ENCODE measurements around the gene NR6A1.

Gene NR6A1

GRCh38 chr9:124512806-124513204, 258.3 kb downstream of the NR6A1 start:
- no peak for DNase-seq

GRCh38 chr9:124511891-124512805, 259.0 kb downstream of the NR6A1 start:
- DNase-seq: no peak

DNA sequence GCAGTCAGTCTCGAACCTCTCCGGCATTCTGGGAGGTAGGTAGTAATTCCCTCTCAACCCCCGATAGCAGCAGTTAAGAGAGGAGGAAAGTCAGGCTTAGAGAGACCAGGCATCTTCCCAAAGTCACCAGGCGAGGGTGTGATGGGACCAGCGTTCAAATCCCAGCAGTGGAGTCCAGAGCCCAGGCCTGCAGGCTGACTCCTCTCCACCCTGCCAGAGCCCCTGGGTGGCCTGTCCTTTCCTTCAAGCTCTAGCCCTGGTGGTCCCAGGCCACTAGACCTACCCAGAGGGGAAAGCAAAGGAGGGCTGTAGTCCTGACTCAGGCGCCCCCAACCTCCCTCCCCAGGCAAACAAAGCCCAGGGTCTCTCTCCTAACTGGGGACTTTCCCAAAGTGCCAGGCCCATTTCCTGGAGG, 259.7 kb downstream of the NR6A1 start:
- DNase-seq: no peak

- DNase-seq: no peak
Observed at GRCh38 chr9:124510650-124511425, 260.3 kb downstream of the NR6A1 start.

DNA sequence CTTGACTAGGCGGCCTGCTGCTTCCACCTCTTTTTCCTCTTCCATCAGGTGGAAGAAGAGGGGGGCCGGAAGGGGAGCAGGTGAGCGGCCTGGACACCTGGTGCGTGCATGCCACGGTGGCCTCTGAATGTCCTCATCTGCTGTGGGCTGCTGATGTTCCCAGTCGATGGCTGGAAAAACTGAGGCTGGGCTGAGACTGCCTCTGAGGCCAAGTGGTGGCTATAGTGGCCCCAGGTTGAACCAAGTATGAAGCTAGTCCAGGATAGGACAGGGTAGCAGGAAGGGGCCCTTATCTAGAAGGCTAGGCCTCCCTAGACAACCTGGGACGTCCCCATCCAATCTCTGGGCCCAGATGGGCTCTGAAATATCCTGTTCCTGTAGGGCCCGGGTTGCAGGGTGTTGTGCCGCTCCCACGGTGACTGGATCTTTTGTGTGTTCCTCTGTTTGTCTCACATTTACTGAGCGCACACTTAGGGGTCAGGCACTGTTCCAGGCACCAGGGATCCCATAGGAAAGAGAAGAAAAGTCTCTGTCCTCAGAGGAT, 263.2 kb downstream of the NR6A1 start:
- no peak for DNase-seq

DNA sequence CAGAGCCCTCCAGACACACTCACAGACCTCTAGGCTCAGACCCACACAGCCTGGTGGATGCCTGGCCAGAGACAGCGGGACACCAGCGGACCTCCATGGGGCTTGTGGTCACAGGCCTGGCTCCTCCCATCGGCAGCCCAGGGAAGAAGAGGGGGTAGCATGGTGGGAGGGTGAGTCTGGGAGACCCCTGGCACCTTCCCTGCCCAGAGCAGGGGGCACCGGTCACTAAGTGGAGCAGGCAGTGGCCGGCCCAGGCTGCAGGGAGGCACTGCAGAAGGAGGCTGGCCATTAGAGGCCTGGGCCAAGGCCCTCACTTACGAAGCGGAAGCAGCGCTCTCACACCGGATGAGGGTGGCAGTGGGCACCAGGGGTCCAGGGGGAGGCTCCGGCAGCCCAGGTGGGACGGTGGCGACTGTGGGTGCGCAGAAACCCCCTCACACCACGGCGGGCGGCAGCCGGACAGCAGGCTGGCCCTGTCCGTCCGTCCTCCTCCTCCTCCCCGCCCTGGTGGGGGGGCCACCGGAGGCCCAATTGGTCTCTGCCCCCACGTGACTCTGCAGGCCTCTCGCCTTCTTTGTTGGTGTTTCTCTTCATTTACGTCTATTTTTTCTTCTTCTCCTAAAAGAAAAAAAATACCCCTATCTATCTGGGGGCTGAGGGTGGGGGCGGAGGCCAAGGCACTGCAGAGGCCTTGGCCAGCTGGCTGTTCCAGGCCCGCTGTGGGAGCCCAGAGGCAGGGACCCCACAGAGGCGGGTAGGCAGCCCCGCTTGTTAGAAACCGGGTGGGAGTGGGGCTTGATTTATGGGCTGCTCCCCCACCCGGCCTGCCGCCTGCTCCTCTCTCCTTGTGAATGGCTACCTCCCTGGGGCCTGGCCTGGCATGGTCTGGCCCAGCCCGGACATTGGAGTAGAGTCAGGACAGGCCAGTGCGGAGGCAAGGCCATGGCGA, 263.9 kb downstream of the NR6A1 start, which contains the start of gene NR5A1:
TSS of gene NR5A1 (minus strand) at position 469 of the 949 bp plus-strand sequence. CDS start 4,004 bp downstream, outside the sequence.
- DNase-seq: no peak

DNA sequence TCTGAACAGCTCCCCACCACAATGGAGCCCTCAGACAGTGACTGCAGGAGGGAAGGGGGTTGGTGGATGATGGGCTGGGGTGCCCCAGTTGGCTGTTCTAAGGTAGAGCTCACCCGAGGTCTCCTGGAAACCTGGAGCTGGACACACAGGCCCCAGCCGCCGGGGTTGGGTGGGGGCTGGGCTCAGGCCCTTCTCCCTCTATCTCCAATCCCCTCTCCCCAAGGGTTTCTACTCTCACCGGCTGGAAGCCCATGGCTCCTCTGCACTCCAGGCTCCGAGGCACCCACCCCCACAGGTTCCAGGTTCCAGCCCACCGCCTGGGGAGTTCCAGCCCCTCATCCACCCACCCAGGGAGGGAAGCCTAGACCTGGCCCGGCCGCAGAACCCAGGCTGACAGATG, 264.7 kb downstream of the NR6A1 start:
- no peak for DNase-seq

DNA sequence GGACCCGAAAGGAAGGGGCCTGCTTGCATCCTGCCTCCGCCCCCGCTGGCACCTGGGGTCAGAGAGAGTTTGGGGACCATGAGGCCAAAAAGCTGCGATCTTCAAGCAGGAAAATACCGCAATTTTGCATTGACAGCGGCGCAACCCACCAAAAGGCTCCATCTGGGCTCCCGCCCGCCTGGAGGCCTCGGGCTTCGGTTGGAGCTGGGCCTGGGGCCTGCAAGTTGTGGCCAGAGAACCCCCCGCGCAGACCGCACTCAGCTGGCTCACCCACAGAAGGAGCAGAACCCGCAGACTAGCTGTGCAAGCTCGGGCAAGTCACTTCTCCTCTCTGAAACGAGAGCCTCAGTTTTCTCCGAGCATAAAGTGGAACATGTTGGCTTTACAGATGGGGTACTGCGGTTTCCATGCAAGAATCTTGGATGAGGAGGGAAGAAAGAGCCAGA, 265.2 kb downstream of the NR6A1 start:
- DNase-seq: no peak

DNA sequence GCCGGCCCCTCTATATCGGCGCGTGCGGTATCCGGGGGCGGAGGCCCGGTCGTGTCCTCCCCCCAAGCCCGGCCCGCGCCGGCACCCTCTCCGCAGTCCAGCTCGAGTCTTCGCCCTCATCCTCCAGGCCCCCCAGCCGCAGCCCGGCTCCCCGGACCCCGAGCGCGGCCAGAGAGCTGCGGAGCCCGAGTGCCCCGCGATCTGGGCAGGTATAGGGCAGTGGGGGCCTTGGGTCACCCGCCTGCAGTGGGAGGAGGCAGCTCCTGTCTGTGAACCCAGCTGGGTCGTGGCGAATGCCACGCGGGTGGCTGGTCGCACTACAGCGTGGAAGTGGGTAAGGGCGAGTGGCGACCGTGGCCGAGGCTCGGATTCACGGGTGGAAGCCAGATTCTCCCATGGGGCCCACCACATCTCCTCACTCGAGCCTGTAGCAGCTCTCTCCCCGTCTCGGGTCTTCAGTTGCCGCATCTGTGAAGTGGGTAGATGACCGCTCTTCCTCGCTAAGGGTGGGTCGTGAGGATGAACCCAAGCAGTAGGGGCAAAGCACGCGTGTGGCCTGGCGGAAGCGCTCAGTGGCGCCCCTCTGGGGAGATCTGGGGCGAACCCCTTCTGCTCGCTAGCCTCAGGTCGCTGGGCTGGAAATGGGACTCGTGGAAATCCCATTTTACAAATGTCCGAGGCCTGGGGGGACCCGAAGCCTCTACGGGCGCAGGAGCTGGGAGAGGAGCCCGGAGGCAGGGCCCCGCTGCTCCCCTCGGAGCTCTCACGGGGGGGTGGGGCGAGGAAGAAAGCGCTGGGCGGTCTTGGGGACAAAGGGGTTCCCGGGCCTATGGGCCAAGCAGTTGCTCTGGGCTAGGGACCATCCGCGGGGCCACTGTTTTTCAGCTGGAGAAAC, 265.9 kb downstream of the NR6A1 start:
- no peak for DNase-seq

DNA sequence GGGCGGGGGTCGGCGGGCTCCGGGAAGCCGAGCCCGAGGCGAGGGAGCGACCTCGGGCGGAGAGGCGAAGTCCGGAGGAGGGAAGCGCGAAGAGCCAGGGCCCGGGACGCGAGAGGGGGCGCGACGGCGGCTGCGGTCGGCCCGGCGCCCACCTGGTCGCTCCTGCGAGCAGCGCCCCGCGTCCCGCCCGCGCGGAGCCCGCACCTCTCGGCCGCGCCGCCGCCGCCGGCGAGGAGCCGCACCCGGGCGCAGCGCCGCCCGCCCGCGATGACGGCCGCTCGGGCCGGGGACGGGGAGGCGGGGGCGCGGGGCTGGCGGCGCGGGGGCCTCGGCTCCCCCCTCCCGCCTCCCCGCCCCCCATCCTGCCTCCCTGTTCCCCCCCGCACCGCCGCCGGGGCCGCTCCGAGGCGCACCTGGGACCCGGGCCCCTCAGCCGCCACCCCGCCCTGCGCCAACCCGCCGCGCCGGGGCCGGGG, 266.5 kb downstream of the NR6A1 start:
- no peak for DNase-seq

GRCh38 chr9:124503713-124504529, 267.2 kb downstream of the NR6A1 start:
- DNase-seq: no peak

GRCh38 chr9:124502711-124503702, 268.1 kb downstream of the NR6A1 start:
- DNase-seq: no peak

DNA sequence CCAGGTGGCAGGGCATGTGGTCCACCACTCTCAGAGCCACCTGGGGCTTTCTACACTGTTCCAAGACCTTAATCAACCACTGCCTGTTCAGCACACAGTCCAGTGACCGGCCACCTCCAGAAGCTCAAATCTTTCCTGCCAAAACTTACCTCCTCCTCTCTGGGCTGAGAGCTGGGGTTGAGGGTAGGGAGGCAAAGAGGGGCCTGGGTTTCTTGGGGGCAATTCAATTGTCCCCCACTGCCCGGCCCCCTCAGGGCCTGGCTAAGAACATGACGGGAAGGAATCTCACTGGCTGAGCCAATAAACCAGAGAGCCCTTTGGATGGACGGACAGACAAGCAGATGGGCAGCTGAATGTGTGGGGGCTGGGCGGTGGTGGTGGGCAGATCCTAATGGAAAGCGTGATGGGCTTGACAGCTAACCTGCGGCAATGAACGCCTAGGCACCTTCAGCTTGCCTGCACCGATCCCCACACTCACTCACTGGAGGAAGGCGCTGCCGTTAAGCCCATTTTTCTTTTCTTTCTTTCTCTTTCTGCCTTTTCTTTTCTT, 269.3 kb downstream of the NR6A1 start:
- DNase-seq: no peak

- no peak for DNase-seq
Observed at GRCh38 chr9:124500796-124501611, 270.1 kb downstream of the NR6A1 start.

DNA sequence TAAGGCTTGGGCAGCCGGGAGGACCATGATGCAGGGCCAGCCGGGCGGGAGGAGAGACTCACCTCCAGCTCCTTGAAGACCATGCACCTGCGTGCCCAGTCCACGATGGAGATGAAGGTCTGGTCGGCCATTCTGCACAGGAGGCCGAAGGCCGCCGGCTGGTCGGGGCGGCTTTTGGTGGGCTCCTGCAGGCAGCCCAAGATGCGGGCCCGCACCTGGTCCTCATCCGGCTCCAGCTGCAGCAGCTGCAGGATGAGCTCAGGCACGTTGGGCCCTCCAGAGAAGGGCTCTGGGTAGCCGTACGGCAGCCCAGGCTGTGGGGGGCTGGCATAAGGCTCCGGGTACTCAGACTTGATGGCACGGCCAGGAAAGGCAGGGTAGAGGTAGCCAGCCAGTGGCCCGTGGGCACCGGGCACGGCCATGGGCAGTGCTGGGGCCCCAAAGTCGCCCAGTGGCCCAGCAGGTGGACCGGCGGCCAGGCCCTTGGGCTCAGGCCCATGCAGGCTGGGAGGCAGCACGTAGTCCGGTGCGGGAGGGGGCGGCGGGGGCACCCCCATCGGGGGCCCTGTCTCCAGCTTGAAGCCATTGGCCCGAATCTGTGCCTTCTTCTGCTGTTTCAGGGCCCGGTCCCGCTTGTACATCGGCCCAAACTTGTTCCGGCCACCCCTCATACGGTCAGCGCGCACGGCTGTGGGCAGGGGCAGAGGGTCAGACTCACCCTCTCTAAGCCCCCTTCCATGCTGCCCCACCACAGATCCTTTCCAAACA, 270.9 kb downstream of the NR6A1 start:
- DNase-seq: no peak

DNA sequence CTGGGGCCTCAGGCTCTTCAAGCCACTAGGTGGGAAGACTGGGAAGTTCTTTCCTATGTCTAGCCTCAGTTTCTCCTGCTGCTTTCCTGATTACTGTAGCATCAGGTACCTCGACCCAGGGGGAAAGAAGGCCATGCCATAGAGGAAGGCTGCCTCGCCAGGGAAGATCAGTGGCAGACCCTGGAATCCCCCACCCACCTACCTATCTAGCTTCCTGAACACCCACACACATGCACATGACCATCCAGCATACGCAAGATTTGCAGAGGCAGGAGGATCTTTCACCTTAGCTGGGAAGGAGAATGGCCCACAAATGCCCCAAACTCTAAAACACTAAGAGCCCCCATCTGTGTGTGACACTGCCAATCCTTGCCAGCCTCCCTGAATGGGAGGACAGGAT, 271.9 kb downstream of the NR6A1 start:
- no peak for DNase-seq

All from CD4-positive, alpha-beta T cell treated with Interleukin-17A for 1 hour (primary cell).